SKM-1 treated with dmso at 0.1 percent for 144 hours (cell line): ENCODE data around the gene TBX3.
"Not testable (repeated sequence)": the region's sequence is repeated elsewhere in the genome, so short reads cannot be mapped to it uniquely, and the experiment has no call there.

Source experiments
- DNase-seq: peaks from one replicate; lab custom pipeline; 2025; ENCODE audit not compliant: unreplicated experiment; lab: John Stamatoyannopoulos, UW

The TBX3 gene

DNA sequence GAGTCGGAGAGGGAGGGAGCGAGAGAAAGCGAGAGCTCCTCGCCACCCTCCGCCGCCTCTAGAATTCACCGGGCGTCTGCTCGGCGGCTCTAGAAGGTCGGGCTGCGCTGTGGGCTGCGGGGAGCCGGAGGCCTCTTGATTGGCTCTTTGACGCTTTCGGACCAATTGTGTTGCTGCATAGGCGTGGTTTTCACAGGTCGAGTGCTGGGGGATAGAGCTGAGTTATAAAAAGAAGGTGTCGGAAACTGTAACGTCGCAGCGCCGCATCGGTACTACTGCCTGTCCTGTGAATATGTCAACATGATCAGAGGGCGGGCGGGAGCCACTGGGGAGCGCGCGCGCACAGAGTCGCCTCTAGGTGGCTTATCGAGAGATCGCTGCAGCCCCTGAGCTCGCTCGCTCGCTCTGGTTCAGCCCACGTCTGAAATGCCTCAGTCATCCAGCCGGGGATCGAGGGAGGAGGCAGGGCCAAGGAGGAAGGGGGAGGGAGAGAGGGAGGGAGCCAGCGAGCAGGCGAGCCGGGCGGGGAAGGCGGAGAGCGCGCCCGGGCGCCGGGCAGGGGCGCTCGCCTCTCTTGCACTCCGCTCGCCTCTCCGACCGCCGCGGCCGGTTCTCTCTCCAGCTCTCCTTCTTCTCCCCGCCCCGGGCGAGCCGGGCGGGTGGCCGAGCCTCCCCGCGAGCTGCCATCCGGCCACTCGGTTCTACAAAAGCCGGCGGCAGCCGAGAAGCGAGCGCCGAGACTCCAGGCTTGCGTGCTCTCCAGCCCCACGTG, at the start of gene TBX3:
Gene TBX3, minus strand, starts transcription at position 78 of the 772 bp plus-strand sequence. CDS start 975 bp downstream, outside the sequence.
- DNase-seq = peak; percentile 84

- DNase-seq = no peak
These were observed 48.6 kb upstream of the TBX3 start for GRCh38 chr12:114732426-114733030.

DNA sequence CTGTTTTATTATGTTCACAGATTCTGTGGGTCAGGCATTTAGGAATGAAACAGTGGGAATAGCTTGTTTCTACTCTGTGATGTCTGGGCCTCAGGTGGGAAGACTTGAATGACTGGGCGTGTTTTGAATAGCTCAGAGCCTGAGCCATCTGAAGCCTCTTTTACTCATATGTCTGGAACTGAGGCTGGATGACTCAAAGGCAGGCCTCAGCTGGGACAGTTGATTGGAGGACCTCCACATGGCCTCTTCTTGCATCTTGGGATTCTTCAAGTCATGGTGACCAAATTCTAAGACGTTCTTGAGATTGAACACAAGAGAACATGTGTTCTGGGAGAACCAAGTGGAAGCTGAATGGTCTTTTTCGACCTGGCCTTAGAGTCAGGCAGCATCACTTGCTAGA, 45.8 kb upstream of the TBX3 start:
- DNase-seq = no peak

DNA sequence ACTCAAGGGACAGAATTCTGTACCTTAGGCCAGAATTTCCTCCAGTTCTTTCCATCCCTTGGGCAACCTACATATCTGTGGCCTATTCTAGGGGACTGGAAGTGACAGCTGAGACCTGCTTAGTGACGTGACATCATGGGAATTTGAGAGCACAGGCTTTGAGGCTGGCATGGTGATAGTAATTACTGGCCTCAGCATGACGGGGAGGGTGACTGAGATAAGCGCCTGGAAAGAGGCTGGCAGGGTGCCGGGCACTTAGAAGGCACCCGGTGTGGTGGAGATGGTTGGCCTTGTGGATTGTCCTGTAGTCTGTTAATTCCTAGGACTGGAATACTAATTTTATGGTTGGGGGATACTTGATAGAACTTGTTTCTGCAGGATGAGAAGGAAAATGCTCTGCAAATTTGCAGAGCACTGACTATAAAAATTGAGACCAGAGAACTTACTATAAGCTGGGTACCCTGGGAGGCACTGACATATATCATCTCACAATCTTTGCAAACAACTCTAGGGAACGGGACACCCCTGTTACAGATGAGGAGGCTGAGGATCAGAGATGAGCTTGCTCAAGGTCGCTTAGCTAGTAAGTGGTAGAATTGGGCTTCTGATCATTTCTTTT, 42.2 kb upstream of the TBX3 start:
- no peak for DNase-seq

DNA sequence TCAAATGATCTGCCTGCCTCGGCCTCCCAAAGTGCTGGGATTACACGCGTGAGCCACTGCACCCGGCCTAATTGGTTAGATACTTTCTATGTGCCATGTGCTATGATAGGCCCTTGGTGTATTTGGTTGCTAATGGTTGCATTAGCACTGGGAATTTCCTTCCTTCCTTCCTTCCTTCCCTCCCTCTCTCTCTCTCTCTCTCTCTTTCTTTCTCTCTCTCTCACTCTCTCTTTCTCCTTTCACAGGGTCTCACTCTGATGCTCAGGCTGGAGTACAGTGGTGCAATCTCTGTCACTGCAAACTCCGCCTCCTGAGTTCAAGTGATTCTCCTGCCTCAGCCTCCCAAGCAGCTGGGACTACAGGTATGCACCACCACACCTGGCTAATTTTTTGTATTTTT, 38.2 kb upstream of the TBX3 start:
- DNase-seq = not testable (repeated sequence)

DNA sequence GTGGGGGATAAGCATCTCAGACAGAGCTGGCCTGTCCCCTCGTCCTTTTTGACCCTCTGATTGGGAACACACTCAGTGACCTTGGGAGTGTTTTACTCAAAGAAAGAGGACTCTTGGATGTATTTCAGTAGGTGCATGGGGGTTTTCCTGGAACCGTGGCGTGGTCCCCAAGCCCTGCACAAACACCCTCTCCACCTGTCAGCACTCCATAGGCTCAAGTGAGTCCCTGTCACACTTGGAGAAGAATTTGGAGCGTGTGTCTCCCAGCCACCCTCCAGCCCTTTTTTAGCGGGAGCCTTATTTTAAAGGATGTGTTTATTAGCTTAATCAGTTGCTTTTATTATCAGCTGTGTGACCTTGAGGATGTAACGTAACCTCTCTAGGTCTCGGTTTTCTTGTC, 37.3 kb upstream of the TBX3 start:
- no peak for DNase-seq

DNA sequence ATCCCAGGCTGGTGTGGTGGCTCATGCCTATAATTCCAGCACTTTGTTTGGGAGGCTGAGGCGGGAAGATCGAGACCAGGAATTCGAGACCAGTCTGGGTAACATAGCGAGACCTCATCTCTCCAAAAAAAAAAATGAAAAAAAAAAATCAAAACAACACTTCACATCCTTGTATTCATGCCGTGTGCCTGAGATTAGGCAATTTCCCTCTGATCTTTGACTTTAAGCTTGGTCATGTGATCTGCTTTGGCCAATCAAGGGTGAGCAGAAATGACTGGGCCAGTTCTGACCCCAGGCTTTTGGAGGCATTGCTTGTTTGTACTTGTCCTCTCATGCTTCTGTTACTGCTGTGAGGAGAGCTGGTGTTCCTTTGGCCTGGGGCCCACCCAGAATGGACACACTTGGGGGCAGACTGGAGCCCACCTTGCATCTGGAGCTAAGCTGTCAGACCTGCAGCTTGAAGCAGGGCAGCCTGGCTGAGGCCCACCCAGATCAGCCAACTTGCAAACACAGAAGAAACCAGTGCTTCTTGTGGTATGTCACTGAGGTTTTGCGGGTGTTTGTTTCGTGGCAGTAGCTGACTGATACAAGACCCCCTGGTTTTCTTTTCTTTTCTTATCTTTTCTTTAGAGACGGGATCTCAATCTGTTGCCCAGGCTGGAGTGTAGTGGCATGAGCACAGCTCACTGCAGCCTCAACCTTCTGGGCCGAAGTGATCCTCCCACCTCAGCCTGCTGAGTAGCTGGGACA, 29.7 kb upstream of the TBX3 start:
- DNase-seq = no peak

- DNase-seq = no peak
These were observed 27.7 kb upstream of the TBX3 start for GRCh38 chr12:114711689-114712152.

DNA sequence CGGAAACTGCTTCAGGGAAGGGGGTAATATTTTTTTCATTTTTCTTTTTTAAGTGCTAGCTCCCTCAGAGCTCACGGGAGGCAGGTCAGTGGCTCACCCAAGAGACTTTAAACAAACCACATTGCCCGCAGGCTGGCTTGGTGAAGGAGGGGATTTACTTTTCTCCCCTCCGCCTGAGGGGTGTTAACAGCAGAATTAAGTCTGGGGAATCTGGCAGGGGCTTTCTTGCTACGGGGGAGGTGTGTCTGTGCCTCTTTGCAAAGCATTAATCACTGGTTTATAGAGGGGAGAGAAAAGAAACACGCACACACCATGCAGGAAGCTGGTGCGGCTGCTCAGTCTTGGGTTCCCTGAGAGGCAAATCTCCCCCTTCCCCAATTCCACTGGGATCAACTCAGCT, 26.2 kb upstream of the TBX3 start:
- no peak for DNase-seq

- no peak for DNase-seq
These were observed 25.1 kb upstream of the TBX3 start for GRCh38 chr12:114709112-114709511.

DNA sequence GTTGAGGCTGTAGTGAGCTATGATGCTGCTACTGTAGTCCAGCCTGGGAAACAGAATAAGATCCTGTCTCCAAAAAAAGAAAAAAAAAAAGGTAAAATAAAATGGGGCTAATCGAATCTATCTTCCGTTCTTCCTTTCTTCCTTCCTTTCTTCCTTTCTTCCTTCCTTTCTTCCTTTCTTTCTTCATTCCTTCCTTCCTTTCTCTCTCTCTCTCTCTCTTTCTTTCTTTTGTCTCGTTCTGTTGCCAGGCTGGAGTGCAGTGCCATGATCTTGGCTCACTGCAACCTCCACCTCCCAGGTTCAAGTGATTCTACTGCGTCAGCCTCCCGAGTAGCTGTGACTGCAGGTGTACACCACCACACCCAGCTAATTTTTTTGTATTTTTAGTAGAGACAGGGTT, 24.6 kb upstream of the TBX3 start:
- DNase-seq = not testable (repeated sequence)

DNA sequence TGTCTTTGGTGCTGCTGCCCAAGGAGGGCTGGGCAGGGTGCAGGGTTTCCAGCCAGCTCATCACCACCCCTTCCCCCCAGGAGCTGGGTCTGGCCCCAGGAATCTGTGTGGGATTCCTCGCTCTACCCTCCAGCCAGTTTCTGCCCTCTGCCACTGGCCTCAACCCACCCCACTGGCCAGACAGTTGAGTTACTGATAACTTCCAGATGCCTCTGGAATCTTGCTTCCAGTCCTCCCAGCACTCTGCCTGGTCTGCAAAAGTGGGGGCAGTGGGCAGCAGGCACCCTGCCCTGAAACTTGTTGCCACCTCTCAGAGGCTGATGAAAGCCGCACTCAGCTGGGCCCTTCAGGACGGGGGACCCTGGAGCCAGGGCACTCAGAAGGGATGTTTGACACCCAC, 20.1 kb upstream of the TBX3 start:
- no peak for DNase-seq

- DNase-seq = no peak
These were observed 19.1 kb upstream of the TBX3 start for GRCh38 chr12:114703060-114703493.

- no peak for DNase-seq
These were observed 18.5 kb upstream of the TBX3 start for GRCh38 chr12:114702462-114702861.

GRCh38 chr12:114701553-114701952, 17.6 kb upstream of the TBX3 start:
- no peak for DNase-seq

DNA sequence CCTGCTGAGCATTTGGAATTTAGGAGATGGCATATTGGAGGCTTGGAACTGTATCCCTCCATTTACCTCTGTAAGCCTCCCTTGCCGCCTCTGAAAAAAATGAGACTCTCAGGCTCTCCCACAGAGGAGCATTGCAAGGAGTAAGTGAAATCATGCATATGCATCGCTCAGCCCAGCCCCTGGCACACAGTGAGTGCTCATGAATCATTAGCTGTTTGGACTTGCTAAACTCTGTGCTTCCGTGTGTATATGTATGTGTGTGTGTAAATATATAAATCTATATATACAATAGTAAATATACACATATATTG, 17.1 kb upstream of the TBX3 start:
- no peak for DNase-seq

- DNase-seq = no peak
These were observed 16.6 kb upstream of the TBX3 start for GRCh38 chr12:114700392-114701103.

GRCh38 chr12:114698566-114699163, 14.7 kb upstream of the TBX3 start:
- no peak for DNase-seq

- no peak for DNase-seq
These were observed 14.0 kb upstream of the TBX3 start for GRCh38 chr12:114697741-114698565.

GRCh38 chr12:114697243-114697716, 13.3 kb upstream of the TBX3 start:
- DNase-seq = no peak
